HL-60 (cell line): ENCODE results near the gene ZNF141.
A peak's percentile ranks its signal among the peaks of the same experiment; 100 is the strongest.
"Not testable (repeated sequence)": the region's sequence is repeated elsewhere in the genome, so short reads cannot be mapped to it uniquely, and the experiment has no call there.

ENCODE experiments used
- DNase-seq, 2 experiments: peaks; one replicate each; pipeline ENCODE4 v3.0.0-alpha.2; 2010 to 2020; ENCODE audit warnings: low read depth in 1 of 2, low spot score in 1 of 2
- H3K27ac ChIP-seq: fragments of 250-450 bp; sonication (Bioruptor Pico); replicated peaks from 2 replicates; pipeline ENCODE4 v1.5.1; 2020; ENCODE audit warnings: mild to moderate bottlenecking, moderate library complexity
- H3K27me3 ChIP-seq: fragments of 250-450 bp; sonication (Bioruptor Pico); 2 replicates; pipeline ENCODE4 v1.5.1; 2021; ENCODE audit warnings: mild to moderate bottlenecking, moderate library complexity; ENCODE audit not compliant: insufficient read depth, poor library complexity, severe bottlenecking
- H3K4me3 ChIP-seq: replicated peaks from 2 replicates; pipeline ENCODE4 v1.5.1; 2011; ENCODE audit warnings: mild to moderate bottlenecking, control low read depth, low read length; ENCODE audit not compliant: insufficient read depth
- GABPA ChIP-seq: IDR thresholded peaks from 2 replicates; pipeline ENCODE4 v1.6.1; 2012; ENCODE audit warnings: low read depth
- POLR2AphosphoS5 ChIP-seq: IDR thresholded peaks from 2 replicates; pipeline ENCODE4 v1.6.1; 2012; ENCODE audit warnings: low read depth
- REST ChIP-seq: IDR thresholded peaks from 2 replicates; pipeline ENCODE4 v1.6.1; 2012; ENCODE audit warnings: low read depth; ENCODE audit not compliant: insufficient replicate concordance
- SPI1 ChIP-seq: IDR thresholded peaks from 2 replicates; pipeline ENCODE4 v1.6.1; 2012; ENCODE audit warnings: low read depth, mild to moderate bottlenecking, borderline replicate concordance
- TF ChIP-seq, protein P1 (sequence below): IDR thresholded peaks from one replicate; pipeline ENCODE4 v1.5.1; 2011; ENCODE audit warnings: low read length, control low read depth, inconsistent platforms; ENCODE audit not compliant: insufficient read depth

The ZNF141 gene

DNA sequence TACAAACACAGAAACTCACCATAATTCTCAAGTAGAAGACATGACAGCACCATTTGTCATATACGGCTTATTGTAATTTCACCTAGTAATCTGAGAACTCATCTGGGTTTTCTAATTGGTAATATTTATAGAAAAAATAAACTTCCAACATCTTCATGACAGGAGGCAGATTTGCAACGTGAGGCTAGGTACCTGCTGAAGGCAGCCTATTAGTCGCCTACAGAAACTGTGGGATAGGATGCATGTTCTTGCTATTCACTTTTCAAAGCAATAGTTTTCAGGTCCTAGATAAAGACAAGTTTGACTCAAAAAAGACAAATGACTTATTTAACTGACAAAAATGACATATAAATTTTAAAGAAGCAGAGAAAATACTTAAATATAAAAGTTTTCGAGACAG lies 35.2 kb upstream of the ZNF141 start:
- DNase-seq: no peak
- H3K27me3 ChIP-seq: no peaks in the 10 kb centered on the region
- H3K4me3 ChIP-seq: no peak overlapping the region
- H3K27ac ChIP-seq: no peak overlapping the region
- TF ChIP-seq, protein P1, sequence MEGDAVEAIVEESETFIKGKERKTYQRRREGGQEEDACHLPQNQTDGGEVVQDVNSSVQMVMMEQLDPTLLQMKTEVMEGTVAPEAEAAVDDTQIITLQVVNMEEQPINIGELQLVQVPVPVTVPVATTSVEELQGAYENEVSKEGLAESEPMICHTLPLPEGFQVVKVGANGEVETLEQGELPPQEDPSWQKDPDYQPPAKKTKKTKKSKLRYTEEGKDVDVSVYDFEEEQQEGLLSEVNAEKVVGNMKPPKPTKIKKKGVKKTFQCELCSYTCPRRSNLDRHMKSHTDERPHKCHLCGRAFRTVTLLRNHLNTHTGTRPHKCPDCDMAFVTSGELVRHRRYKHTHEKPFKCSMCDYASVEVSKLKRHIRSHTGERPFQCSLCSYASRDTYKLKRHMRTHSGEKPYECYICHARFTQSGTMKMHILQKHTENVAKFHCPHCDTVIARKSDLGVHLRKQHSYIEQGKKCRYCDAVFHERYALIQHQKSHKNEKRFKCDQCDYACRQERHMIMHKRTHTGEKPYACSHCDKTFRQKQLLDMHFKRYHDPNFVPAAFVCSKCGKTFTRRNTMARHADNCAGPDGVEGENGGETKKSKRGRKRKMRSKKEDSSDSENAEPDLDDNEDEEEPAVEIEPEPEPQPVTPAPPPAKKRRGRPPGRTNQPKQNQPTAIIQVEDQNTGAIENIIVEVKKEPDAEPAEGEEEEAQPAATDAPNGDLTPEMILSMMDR: no peak
- TF ChIP-seq POLR2AphosphoS5: no peak
- TF ChIP-seq GABPA: no peak
- no peak for TF ChIP-seq REST
- TF ChIP-seq SPI1: no peak

GRCh38 chr4:304516-304915 lies 33.1 kb upstream of the ZNF141 start:
- H3K27me3 ChIP-seq, H3K27ac ChIP-seq, H3K4me3 ChIP-seq, DNase-seq: not testable (repeated sequence)

DNA sequence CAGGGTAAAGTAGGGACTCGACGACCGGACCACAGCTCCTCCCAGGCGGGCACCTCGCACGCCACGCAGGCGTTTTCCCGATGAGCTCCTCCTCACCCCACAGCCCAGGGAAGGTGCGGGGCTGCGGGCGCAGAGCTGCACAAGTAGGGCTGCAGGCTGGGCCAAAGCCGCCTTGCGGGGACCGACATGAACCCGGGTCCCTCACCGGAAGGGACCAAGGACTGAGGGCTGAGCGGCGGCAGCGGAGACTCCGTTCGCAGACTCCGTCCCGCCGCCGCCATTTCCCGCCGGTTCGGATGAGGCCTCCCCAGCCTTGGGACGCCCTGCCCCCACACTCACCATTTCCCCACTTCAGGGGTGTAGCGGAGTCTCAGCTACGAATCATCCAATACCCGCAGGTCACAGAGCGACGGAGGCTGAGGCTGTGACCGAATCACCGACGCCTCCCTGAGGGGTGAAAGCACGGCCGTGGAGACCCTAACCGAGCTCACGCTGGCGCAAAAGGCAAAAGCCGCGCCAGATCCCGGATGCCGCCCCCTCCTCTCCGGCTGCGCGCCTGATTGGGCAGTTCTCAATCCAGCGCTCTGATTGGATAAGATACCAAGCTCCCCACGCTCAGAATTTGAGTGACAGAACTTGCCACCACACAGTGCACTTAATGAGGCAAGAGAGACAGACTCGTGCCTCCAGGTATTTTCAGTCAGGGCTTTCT lies 32.5 kb upstream of the ZNF141 start, which contains the start of gene ZNF732:
ZNF732 (minus strand) TSS at position 506 of the 712 bp plus-strand sequence; CDS start at position 342, 164 bp downstream.
- H3K27me3 ChIP-seq: no peaks in the 10 kb centered on the region
- peak within 1 kb of the TSS; percentile 49 for H3K27ac ChIP-seq
- TF ChIP-seq, protein P1: no peak
- no peak for TF ChIP-seq REST
- TF ChIP-seq POLR2AphosphoS5: no peak
- TF ChIP-seq SPI1: no peak
- no peak for TF ChIP-seq GABPA
- DNase-seq: no peak
- no peak within 1 kb of the TSS for H3K4me3 ChIP-seq

GRCh38 chr4:306551-306961 lies 31.1 kb upstream of the ZNF141 start:
- DNase-seq: peak in 1 of 2 experiments; percentile 81
- TF ChIP-seq, protein P1: no peak
- TF ChIP-seq POLR2AphosphoS5: peak; percentile 65
- TF ChIP-seq SPI1: peak; percentile 43; the same call in 1 of the 2 replicates
- no peak for TF ChIP-seq REST
- peak; percentile 65 for TF ChIP-seq GABPA
- Histone ChIP-seq H3K27ac (peak overlapping the region; percentile 49), H3K4me3 (no peak overlapping the region), H3K27me3 (no peaks in the 10 kb centered on the region)
